NCI-H2029 (cell line): Measurements from ENCODE around the gene RAPGEF3.

Experiments
- DNase-seq: peaks from one replicate; lab custom pipeline; 2025; lab: John Stamatoyannopoulos, UW

RAPGEF3 gene

GRCh38 chr12:47721431-47721973 is 37.2 kb downstream of the RAPGEF3 start:
- no peak for DNase-seq

GRCh38 chr12:47718531-47718930 is 40.1 kb downstream of the RAPGEF3 start:
- DNase-seq: no peak

- peak; percentile 63 for DNase-seq
Measured at GRCh38 chr12:47717443-47718193, 41.1 kb downstream of the RAPGEF3 start.

- DNase-seq: no peak
Measured at GRCh38 chr12:47717046-47717442, 41.6 kb downstream of the RAPGEF3 start.

- DNase-seq: no peak
Measured at GRCh38 chr12:47715877-47716548, 42.7 kb downstream of the RAPGEF3 start.

- DNase-seq: peak; percentile 81
Measured at GRCh38 chr12:47715393-47715876, 43.2 kb downstream of the RAPGEF3 start.

GRCh38 chr12:47714826-47715386 is 43.8 kb downstream of the RAPGEF3 start:
- DNase-seq: no peak

- DNase-seq: no peak
Measured at GRCh38 chr12:47712171-47712570, 46.5 kb downstream of the RAPGEF3 start.

- DNase-seq: no peak
Measured at GRCh38 chr12:47711448-47711847, 47.2 kb downstream of the RAPGEF3 start.

- DNase-seq: no peak
Measured at GRCh38 chr12:47710278-47710677, 48.4 kb downstream of the RAPGEF3 start.

GRCh38 chr12:47709671-47710070 is 49.0 kb downstream of the RAPGEF3 start:
- DNase-seq: no peak

GRCh38 chr12:47709237-47709636 is 49.4 kb downstream of the RAPGEF3 start:
- no peak for DNase-seq

- DNase-seq: no peak
Measured at GRCh38 chr12:47707905-47708543, 50.7 kb downstream of the RAPGEF3 start.

GRCh38 chr12:47707355-47707754 is 51.3 kb downstream of the RAPGEF3 start:
- no peak for DNase-seq

- peak; percentile 96 for DNase-seq
Measured at GRCh38 chr12:47705566-47706425, 52.9 kb downstream of the RAPGEF3 start, which contains the start of gene RPAP3. Gene RPAP3 (minus strand): TSS chr12:47706030. CDS start chr12:47702840, 3,190 bp downstream.

GRCh38 chr12:47705229-47705565 is 53.5 kb downstream of the RAPGEF3 start:
- no peak for DNase-seq

- no peak for DNase-seq
Measured at GRCh38 chr12:47704719-47705118, 54.0 kb downstream of the RAPGEF3 start.

- DNase-seq: no peak
Measured at GRCh38 chr12:47700263-47700662, 58.4 kb downstream of the RAPGEF3 start.

- no peak for DNase-seq
Measured at GRCh38 chr12:47698631-47699030, 60.0 kb downstream of the RAPGEF3 start.

GRCh38 chr12:47698055-47698454 is 60.6 kb downstream of the RAPGEF3 start:
- no peak for DNase-seq

GRCh38 chr12:47689215-47689614 is 69.5 kb downstream of the RAPGEF3 start:
- no peak for DNase-seq
